Pancreas (tissue), 10 donors: Measurements from ENCODE around the gene MESD. TPM values are rescaled to one million over a fixed set of nuclear protein-coding genes. Genes with fewer than 3 reads are reported as not detected.

Experiments
- ATAC-seq, 4 donors: fragments of 200-7000 bp; cut with Tn5 transposase; one replicate each; pipeline versions ENCODE4 v1.8.0 to v1.9.1; 2020; ENCODE audit warnings: mild to moderate bottlenecking in 4 of 4, moderate library complexity in 4 of 4
- DNase-seq, 6 donors: peaks; one replicate each; pipeline ENCODE4 v3.0.0-alpha.2; 2020
- FAIRE-seq: peaks from 2 replicates; lab custom pipeline; 2012; peaks lifted over from hg19 to GRCh38; lab: Jason Lieb, UNC
- H3K27ac ChIP-seq, 4 donors: fragments of 200-600 bp; sonication (generic); 1 replicate in 3 of 4; 2 replicates in 1 of 4; pipeline versions ENCODE4 v1.5.0 to v1.8.0; 2020
- H3K27me3 ChIP-seq, 4 donors: fragments of 200-600 bp; one replicate each; pipeline ENCODE4 v1.8.0; 2021
- H3K36me3 ChIP-seq, 3 donors: fragments of 200-600 bp; sonication (generic) in 1 of 3; one replicate each; pipeline versions ENCODE4 v1.5.0 to v1.8.0; 2020 to 2021
- H3K4me1 ChIP-seq, 3 donors: fragments of 200-600 bp; one replicate each; pipeline ENCODE4 v1.8.0; 2021
- H3K4me3 ChIP-seq, 4 donors: fragments of 200-600 bp; sonication (generic) in 2 of 4; one replicate each; pipeline versions ENCODE4 v1.5.0 to v1.8.0; 2020 to 2021
- H3K9me3 ChIP-seq, 4 donors: fragments of 200-600 bp; one replicate each; pipeline ENCODE4 v1.8.0; 2021
- CTCF ChIP-seq, 4 donors: fragments of 200-600 bp; sonication (generic) in 3 of 4; IDR thresholded peaks; one replicate each; pipeline versions ENCODE4 v1.5.0 to v1.8.0; 2021; ENCODE audit warnings: antibody characterized with exemption in 4 of 4
- WGBS, 2 donors: extraction: QIAGEN DNeasy Blood & Tissue Kit; methylation state at CpG; one replicate each; pipeline ENCODE4 v1.1.7; 2013; 5-methylcytosine and 5-hydroxymethylcytosine counted together
- intact Hi-C, 3 donors: fragments of 100-400 bp; cut with DNase I; formaldehyde crosslinking; loops; one replicate each; pipeline versions ENCODE4 v1.11.1 to v1.14.2; 2022
- polyA plus RNA-seq, 2 donors: library from polyadenylated mRNA; stranded (reverse); fragments of 200-250 nt; gene quantifications; one replicate each; pipeline ENCODE4 v1.2.3, GENCODE V29; 2013
- total RNA-seq, 6 donors: library from RNA; stranded (reverse); fragmentation: NEBNext Ultra II Directional in 4 of 6; extraction: Animal tissue kit (Norgen Biotek cat#: 25700) in 4 of 6; gene quantifications; one replicate each; pipeline versions ENCODE4 v1.2.1 to v1.2.4, GENCODE V29; 2021 to 2023
- donor health status: healthy with polysubstance abuse.
- donor health status: DM: no; HTN: no; CAD: no; lungs with moderate emphysema.
- donor health status: DM: no; HTN: no; CAD: no.
- donor health status: control.
- donor health status: control.
- donor health status: Bipolar disorder and iron deficiency.
- donor health status: DM: yes; HTN: yes; CAD: no.
- donor health status: DM: no; HTN: no; CAD: no.
- donor health status: DM: no; HTN: no; CAD: no.
- donor health status: DM: yes; HTN: yes; CAD: no.

MESD gene
- total and polyA plus RNA-seq, 8 donors: 10.5 to 18.5 (median 13.1) TPM

DNA sequence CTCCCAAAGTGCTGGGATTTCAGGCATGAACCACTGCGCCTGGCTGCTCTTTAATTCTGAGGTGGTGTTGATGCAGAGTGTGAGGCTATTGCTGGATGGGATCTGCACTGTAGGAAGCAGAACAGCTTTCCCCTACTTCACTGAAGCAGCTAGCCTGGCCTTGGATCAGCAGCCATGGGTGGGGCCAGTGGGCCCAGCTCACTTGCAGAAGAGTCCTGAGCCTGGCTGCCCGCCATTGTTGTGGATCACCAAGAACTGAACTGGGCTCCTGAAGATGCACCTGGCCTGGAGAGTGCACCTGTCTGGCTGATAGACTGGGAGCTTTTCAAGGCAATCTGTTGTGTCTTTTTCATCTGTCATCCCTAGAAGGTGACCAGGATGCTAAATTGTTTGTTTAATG lies 23.0 kb upstream of the MESD start:
- DNase-seq (no peak), ATAC-seq (no peak), FAIRE-seq (no peak)
- Histone ChIP-seq H3K4me3 (no peak overlapping the region), H3K27me3 (no peaks in the 10 kb centered on the region), H3K27ac (no peak overlapping the region), H3K9me3 (no peaks in the 10 kb centered on the region), H3K4me1 (peaks cover 0 to 9% (median 9%) of the 10 kb centered on the region in 3 donors), H3K36me3 (no peaks in the 10 kb centered on the region)
- WGBS, 2 donors: 91 to 95% methylated on average over 2 of the region's 2 CpGs
- TF ChIP-seq CTCF (IDR thresholded peaks at IDR 0.05): no peak
- intact Hi-C loops: no loop called here

DNA sequence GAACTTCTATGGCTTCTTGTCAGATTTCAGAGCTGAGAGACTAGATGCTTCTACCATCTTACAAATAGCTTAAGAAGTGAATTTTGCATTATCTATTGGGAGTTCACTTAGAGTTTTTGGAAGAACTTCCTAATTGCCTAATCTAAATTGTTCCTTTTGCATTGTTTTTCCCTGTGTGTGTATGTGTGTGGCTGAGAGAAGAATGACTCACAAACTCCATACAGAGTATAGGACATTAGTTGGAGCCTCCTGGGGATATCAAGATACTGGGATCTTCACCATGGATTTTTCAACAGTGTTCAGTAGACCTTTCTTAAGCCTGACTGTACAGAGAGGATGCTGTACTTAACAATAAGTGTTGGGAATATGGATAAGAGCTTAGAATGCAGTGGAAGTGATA lies 22.0 kb upstream of the MESD start:
- intact Hi-C loops: no loop called here
- H3K4me1 ChIP-seq: peaks cover 0 to 16% (median 9%) of the 10 kb centered on the region in 3 donors
- DNase-seq: no peak
- H3K27me3 ChIP-seq: no peaks in the 10 kb centered on the region
- no peak overlapping the region for H3K4me3 ChIP-seq
- no peaks in the 10 kb centered on the region for H3K36me3 ChIP-seq
- TF ChIP-seq CTCF (IDR thresholded peaks at IDR 0.05): no peak
- FAIRE-seq: no peak
- H3K27ac ChIP-seq: no peak overlapping the region
- no peak for ATAC-seq
- no peaks in the 10 kb centered on the region for H3K9me3 ChIP-seq

GRCh38 chr15:81010086-81010485 lies 20.5 kb upstream of the MESD start:
- Histone ChIP-seq H3K4me1 (peaks cover 4 to 24% (median 19%) of the 10 kb centered on the region in 3 donors), H3K9me3 (no peaks in the 10 kb centered on the region), H3K36me3 (no peaks in the 10 kb centered on the region), H3K27me3 (no peaks in the 10 kb centered on the region), H3K27ac (no peak overlapping the region), H3K4me3 (no peak overlapping the region)
- ATAC-seq: no peak
- no peak for DNase-seq
- intact Hi-C loops: no loop called here
- TF ChIP-seq CTCF (IDR thresholded peaks at IDR 0.05): no peak
- 80 to 85% methylated on average over 4 of the region's 4 CpGs for WGBS, 2 donors
- FAIRE-seq: no peak

- Histone ChIP-seq H3K27me3 (no peaks in the 10 kb centered on the region), H3K4me1 (peaks cover 4 to 33% (median 19%) of the 10 kb centered on the region in 3 donors), H3K36me3 (no peaks in the 10 kb centered on the region), H3K4me3 (no peak overlapping the region), H3K27ac (peak overlapping the region in 2 of 4 donors; percentile 16 to 66), H3K9me3 (no peaks in the 10 kb centered on the region)
- DNase-seq (no peak), FAIRE-seq (no peak), ATAC-seq (peak; percentile 60 to 70 (median 64))
- 49 to 50% methylated on average over 2 of the region's 2 CpGs for WGBS, 2 donors
- intact Hi-C loops: no loop called here
- no peak for TF ChIP-seq CTCF (IDR thresholded peaks at IDR 0.05)
These were observed 18.7 kb upstream of the MESD start for GRCh38 chr15:81008312-81008711.

GRCh38 chr15:81007428-81008064 lies 17.9 kb upstream of the MESD start:
- DNase-seq (no peak), FAIRE-seq (no peak), ATAC-seq (peak; percentile 62 to 79 (median 73))
- no peak overlapping the region for H3K4me3 ChIP-seq
- WGBS, 2 donors: 34 to 40% methylated on average over 6 of the region's 6 CpGs
- intact Hi-C loops: no loop called here
- H3K36me3 ChIP-seq: no peaks in the 10 kb centered on the region
- H3K27me3 ChIP-seq: no peaks in the 10 kb centered on the region
- peak overlapping the region in 3 of 4 donors; percentile 16 to 66 (median 19) for H3K27ac ChIP-seq
- H3K4me1 ChIP-seq: peaks cover 4 to 39% (median 23%) of the 10 kb centered on the region in 3 donors
- H3K9me3 ChIP-seq: no peaks in the 10 kb centered on the region
- TF ChIP-seq CTCF (IDR thresholded peaks at IDR 0.05): no peak
